Suprapubic skin (tissue), 4 donors: ENCODE data around the gene UHRF2. TPM values are rescaled to one million over a fixed set of nuclear protein-coding genes. Genes with fewer than 3 reads are reported as not detected.

Experiments
- DNase-seq, 2 donors: peaks; one replicate each; pipeline ENCODE4 v3.0.0-alpha.2; 2019; ENCODE audit warnings: low spot score in 2 of 2
- H3K27ac ChIP-seq: fragments of 200-600 bp; sonication (generic); one replicate; pipeline ENCODE4 v1.5.1; 2019
- H3K27me3 ChIP-seq: fragments of 200-600 bp; sonication (generic); one replicate; pipeline ENCODE4 v1.5.1; 2019
- H3K36me3 ChIP-seq: fragments of 200-600 bp; sonication (generic); one replicate; pipeline ENCODE4 v1.5.1; 2019
- H3K4me1 ChIP-seq: fragments of 200-600 bp; sonication (generic); one replicate; pipeline ENCODE4 v1.5.1; 2019
- H3K4me3 ChIP-seq: fragments of 200-600 bp; sonication (generic); one replicate; pipeline ENCODE4 v1.5.1; 2019; ENCODE audit warnings: mild to moderate bottlenecking
- H3K9me3 ChIP-seq: fragments of 200-600 bp; sonication (generic); one replicate; pipeline ENCODE4 v1.5.1; 2019
- EP300 ChIP-seq: sonication (generic); formaldehyde crosslinking; IDR thresholded peaks from one replicate; pipeline ENCODE4 v1.6.1; 2017; ENCODE audit warnings: antibody characterized with exemption
- POLR2A ChIP-seq, 2 donors: fragments of 450-650 bp; IDR thresholded peaks; one replicate each; pipeline ENCODE4 v1.6.1; 2017; ENCODE audit warnings: antibody characterized with exemption in 2 of 2, mild to moderate bottlenecking in 2 of 2, moderate library complexity in 2 of 2
- POLR2AphosphoS5 ChIP-seq, 3 donors: sonication (generic); formaldehyde crosslinking; IDR thresholded peaks; one replicate each; pipeline ENCODE4 v1.6.1; 2017; ENCODE audit warnings: antibody characterized with exemption in 3 of 3
- WGBS: methylation state at CpG from one replicate; pipeline ENCODE4 v1.1.5; 2018; 5-methylcytosine and 5-hydroxymethylcytosine counted together
- total RNA-seq, 4 donors: library from RNA; depleted of rRNA; stranded (reverse); fragments of >200 nt; gene quantifications; one replicate each; pipeline ENCODE4 v1.1.0, GENCODE V29; 2016
- TF ChIP-seq, protein P1 (sequence below), 2 donors: fragments of 200-600 bp in 1 of 2; fragments of 450-650 bp in 1 of 2; sonication (generic) in 1 of 2; IDR thresholded peaks; one replicate each; pipeline ENCODE4 v1.5.1; 2016 to 2019; ENCODE audit warnings: antibody characterized with exemption in 2 of 2, mild to moderate bottlenecking in 1 of 2, moderate library complexity in 1 of 2

UHRF2 gene
- total RNA-seq, 4 donors from 2014 or later: 25.5 to 120 (median 70.6) TPM

- Histone ChIP-seq H3K4me3 (no peak overlapping the region), H3K27me3 (peaks cover 7% of the 10 kb centered on the region), H3K36me3 (no peaks in the 10 kb centered on the region), H3K9me3 (no peaks in the 10 kb centered on the region), H3K4me1 (peaks cover 19% of the 10 kb centered on the region), H3K27ac (no peak overlapping the region)
- TF ChIP-seq EP300 (no peak), POLR2A (IDR thresholded peaks at IDR 0.05) (no peak), POLR2AphosphoS5 (IDR thresholded peaks at IDR 0.05) (no peak)
- TF ChIP-seq, protein P1, sequence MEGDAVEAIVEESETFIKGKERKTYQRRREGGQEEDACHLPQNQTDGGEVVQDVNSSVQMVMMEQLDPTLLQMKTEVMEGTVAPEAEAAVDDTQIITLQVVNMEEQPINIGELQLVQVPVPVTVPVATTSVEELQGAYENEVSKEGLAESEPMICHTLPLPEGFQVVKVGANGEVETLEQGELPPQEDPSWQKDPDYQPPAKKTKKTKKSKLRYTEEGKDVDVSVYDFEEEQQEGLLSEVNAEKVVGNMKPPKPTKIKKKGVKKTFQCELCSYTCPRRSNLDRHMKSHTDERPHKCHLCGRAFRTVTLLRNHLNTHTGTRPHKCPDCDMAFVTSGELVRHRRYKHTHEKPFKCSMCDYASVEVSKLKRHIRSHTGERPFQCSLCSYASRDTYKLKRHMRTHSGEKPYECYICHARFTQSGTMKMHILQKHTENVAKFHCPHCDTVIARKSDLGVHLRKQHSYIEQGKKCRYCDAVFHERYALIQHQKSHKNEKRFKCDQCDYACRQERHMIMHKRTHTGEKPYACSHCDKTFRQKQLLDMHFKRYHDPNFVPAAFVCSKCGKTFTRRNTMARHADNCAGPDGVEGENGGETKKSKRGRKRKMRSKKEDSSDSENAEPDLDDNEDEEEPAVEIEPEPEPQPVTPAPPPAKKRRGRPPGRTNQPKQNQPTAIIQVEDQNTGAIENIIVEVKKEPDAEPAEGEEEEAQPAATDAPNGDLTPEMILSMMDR (IDR thresholded peaks at IDR 0.05): no peak
- 83% methylated on average over 4 of the region's 4 CpGs for WGBS
- DNase-seq: no peak
Measured at GRCh38 chr9:6410633-6411032, 2.4 kb upstream of the UHRF2 start.

DNA sequence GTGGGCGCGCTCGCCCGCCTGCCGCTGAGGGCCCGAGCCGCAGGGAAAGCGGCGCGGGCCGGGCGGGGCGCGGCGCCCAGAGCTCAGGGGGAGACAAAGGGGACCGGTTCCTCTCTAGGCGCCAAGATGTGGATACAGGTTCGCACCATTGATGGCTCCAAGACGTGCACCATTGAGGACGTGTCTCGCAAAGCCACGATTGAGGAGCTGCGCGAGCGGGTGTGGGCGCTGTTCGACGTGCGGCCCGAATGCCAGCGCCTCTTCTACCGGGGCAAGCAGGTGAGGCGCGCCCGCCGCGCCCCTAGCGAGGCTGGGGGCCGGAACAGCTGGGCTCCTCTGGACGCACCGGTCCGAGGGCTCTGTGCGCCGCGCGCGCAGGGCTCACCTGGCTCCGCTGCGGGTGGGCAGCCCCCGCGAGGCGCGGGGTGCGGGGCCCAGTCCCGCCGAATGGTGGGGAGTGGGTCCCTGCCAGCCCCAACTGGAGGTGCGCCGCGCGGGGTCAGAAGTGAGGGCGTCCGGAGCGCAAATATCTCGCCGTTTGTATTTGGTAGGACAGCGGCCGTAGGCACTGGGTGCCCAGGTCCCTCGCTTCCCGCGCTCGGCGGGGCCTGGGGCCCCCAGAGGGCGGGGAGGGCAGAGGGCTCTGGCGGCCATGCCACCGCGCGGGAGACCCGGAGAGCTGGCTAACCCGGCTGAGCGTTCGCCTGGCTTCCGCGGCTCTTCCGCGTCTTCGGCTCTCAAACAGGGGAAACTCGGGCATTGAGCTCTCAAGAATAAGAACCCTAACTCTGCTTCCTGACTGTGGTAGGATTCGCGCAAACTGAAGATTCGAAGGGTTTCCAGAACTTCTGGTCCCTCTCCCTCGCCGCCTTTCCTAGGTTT lies 607 bp downstream of the UHRF2 start:
- Histone ChIP-seq H3K4me3 (peak overlapping the region; percentile 86), H3K9me3 (no peaks in the 10 kb centered on the region), H3K27me3 (peaks cover 4% of the 10 kb centered on the region), H3K36me3 (no peaks in the 10 kb centered on the region), H3K27ac (peak overlapping the region; percentile 94), H3K4me1 (peaks cover 34% of the 10 kb centered on the region)
- peak in 1 of 2 donors; percentile 75 for DNase-seq
- TF ChIP-seq POLR2A (IDR thresholded peaks at IDR 0.05) (no peak), EP300 (no peak), POLR2AphosphoS5 (IDR thresholded peaks at IDR 0.05) (no peak)
- TF ChIP-seq, protein P1 (IDR thresholded peaks at IDR 0.05): no peak
- WGBS: 0% methylated on average over 28 of the region's 92 CpGs

DNA sequence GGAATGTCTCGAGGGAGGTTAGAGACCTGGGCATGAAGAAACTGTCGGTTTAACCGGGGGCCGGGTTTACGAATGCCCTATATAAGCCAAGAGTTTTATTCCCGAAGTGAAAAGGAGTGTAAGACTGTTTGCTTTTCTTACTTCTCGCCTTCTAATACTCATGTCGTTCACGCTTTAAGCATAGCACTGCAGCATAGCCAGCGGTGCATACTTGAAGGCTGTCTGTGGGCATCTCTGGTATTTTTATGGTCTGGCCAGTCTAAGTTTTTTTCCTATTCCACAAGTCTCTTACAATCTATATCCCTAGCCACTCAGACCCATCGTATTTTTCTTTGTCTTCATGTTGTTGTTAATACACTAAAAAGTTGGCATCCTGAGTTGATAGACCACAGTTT lies 1.2 kb downstream of the UHRF2 start:
- Histone ChIP-seq H3K27ac (peak overlapping the region; percentile 94), H3K27me3 (no peaks in the 10 kb centered on the region), H3K9me3 (no peaks in the 10 kb centered on the region), H3K4me1 (peaks cover 39% of the 10 kb centered on the region), H3K36me3 (no peaks in the 10 kb centered on the region), H3K4me3 (peak overlapping the region; percentile 86)
- no peak for TF ChIP-seq POLR2AphosphoS5 (IDR thresholded peaks at IDR 0.05)
- TF ChIP-seq, protein P1 (IDR thresholded peaks at IDR 0.05): no peak
- no peak for TF ChIP-seq POLR2A (IDR thresholded peaks at IDR 0.05)
- TF ChIP-seq EP300: no peak
- WGBS: under 1% methylated on average over 11 of the region's 11 CpGs
- DNase-seq: no peak

DNA sequence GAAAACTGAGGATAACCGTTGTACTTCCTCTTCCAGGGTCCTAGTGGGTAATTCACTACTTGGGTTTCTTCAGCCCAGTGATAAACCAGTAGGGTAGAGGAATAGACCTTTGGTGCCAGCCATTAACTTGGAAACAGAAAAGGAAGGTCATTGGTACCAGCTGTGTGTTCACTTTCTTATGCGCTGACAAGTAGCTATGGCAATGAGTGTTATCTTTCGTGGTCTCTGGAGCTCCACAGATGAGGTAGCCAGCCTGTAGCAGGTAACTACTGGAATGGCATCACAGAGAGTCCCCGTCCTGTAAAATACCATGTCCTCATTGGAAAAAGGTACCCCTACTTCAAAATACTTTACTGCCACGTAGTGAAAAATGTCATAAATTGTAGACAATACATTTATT lies 2.3 kb downstream of the UHRF2 start:
- H3K36me3 ChIP-seq: no peaks in the 10 kb centered on the region
- no peak for DNase-seq
- WGBS: 66% methylated on average over 5 of the region's 5 CpGs
- no peaks in the 10 kb centered on the region for H3K27me3 ChIP-seq
- H3K4me3 ChIP-seq: peak overlapping the region; percentile 86
- TF ChIP-seq, protein P1 (IDR thresholded peaks at IDR 0.05): no peak
- TF ChIP-seq POLR2AphosphoS5 (IDR thresholded peaks at IDR 0.05) (no peak), POLR2A (IDR thresholded peaks at IDR 0.05) (no peak)
- peaks cover 39% of the 10 kb centered on the region for H3K4me1 ChIP-seq
- no peak overlapping the region for H3K27ac ChIP-seq
- no peaks in the 10 kb centered on the region for H3K9me3 ChIP-seq

DNA sequence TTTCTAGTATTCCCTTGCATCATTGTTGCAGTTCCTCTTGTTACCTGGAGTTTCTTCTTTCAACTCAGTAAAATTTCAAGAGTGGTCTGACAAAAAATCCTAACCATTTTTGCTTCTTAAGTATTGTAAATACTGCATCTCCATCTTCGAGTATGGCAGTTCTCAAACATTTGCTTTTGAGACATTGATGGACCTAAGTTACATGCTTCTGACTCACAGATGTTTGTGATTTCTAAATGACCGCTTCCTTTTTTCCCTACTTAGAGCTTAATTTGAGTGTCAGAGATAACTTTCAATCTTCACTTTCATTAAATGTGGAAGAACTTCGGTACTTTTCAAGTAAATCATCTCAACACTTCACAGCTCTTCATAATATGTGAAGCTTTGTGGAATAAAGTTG lies 4.2 kb downstream of the UHRF2 start:
- Histone ChIP-seq H3K4me1 (peaks cover 39% of the 10 kb centered on the region), H3K27ac (no peak overlapping the region), H3K4me3 (no peak overlapping the region), H3K36me3 (peaks cover 5% of the 10 kb centered on the region), H3K9me3 (no peaks in the 10 kb centered on the region), H3K27me3 (no peaks in the 10 kb centered on the region)
- WGBS: 60% methylated on average over 3 of the region's 3 CpGs
- no peak for DNase-seq
- TF ChIP-seq POLR2AphosphoS5 (IDR thresholded peaks at IDR 0.05) (no peak), EP300 (no peak), POLR2A (IDR thresholded peaks at IDR 0.05) (no peak)
- TF ChIP-seq, protein P1 (IDR thresholded peaks at IDR 0.05): no peak
